GM12878 (cell line): Measurements from ENCODE around the gene ACE.

ENCODE experiments used
- BRCA1 ChIP-seq: IDR thresholded peaks from 2 replicates; pipeline ENCODE4 v1.6.1; 2011; ENCODE audit warnings: low read depth, low read length, improper control_type of control experiment
- CTCF ChIP-seq, 3 experiments: IDR thresholded peaks in 2 of 3; conservative IDR thresholded peaks in 1 of 3; 2 replicates each; pipeline ENCODE4 v1.5.1; 2011; ENCODE audit warnings: low read depth in 3 of 3, low read length in 3 of 3, mild to moderate bottlenecking in 3 of 3, control low read depth in 2 of 3, moderate library complexity in 2 of 3, inconsistent platforms in 1 of 3, mixed read lengths in 1 of 3; ENCODE audit not compliant: control insufficient read depth in 2 of 3, insufficient read depth in 1 of 3; ENCODE audit errors: extremely low read depth in 1 of 3
- KAT2A ChIP-seq: conservative IDR thresholded peaks from 2 replicates; pipeline ENCODE4 v1.6.1; 2011; ENCODE audit warnings: low read depth, low read length; ENCODE audit not compliant: control insufficient read depth
- KDM1A ChIP-seq: fragments of 200-600 bp; sonication (generic); IDR thresholded peaks from 2 replicates; pipeline ENCODE4 v1.6.1; 2016; ENCODE audit warnings: borderline replicate concordance
- NBN ChIP-seq: fragments of 450-650 bp; IDR thresholded peaks from 2 replicates; pipeline ENCODE4 v1.6.1; 2016
- POLR2A ChIP-seq: IDR thresholded peaks from 2 replicates; pipeline ENCODE4 v1.6.1; 2011; ENCODE audit warnings: low read depth, mild to moderate bottlenecking, low read length
- POLR2AphosphoS5 ChIP-seq: IDR thresholded peaks from 2 replicates; pipeline ENCODE4 v1.6.1; 2011; ENCODE audit warnings: mild to moderate bottlenecking, low read length, inconsistent platforms
- RFX5 ChIP-seq: IDR thresholded peaks from 2 replicates; pipeline ENCODE4 v1.6.1; 2011; ENCODE audit warnings: low read depth, low read length, improper control_type of control experiment
- SIX5 ChIP-seq: IDR thresholded peaks from 2 replicates; pipeline ENCODE4 v1.6.1; 2011; ENCODE audit warnings: mild to moderate bottlenecking, low read depth, low read length, moderate library complexity; ENCODE audit not compliant: severe bottlenecking
- SMC3 ChIP-seq: IDR thresholded peaks from 2 replicates; pipeline ENCODE4 v1.6.1; 2011; ENCODE audit warnings: low read length, improper control_type of control experiment, borderline replicate concordance
- SREBF2 ChIP-seq: IDR thresholded peaks from 2 replicates; pipeline ENCODE4 v1.6.1; 2012; ENCODE audit warnings: mild to moderate bottlenecking, low read length

GRCh38 chr17:63546308-63547082 is 69.6 kb downstream of the ACE start:
- TF ChIP-seq POLR2A (no peak), NBN (no peak), CTCF (IDR thresholded peaks at IDR 0.05 in 2 of 3, conservative IDR thresholded peaks at IDR 0.05 in 1 of 3; ENCODE audit: control insufficient read depth in 2 of 3, extremely low read depth in 1 of 3, insufficient read depth in 1 of 3, low read depth in 3 of 3, low read length in 3 of 3) (no peak), RFX5 (no peak), BRCA1 (no peak), KAT2A (no peak), SREBF2 (no peak), SIX5 (no peak), SMC3 (no peak), KDM1A (no peak), POLR2AphosphoS5 (no peak)
